ENCODE measurements around the gene PRELP. TPM values are rescaled to one million over a fixed set of nuclear protein-coding genes. Genes with fewer than 3 reads are reported as not detected.

Gene PRELP
- total RNA-seq, 1 experiment from 2014 or later, result not detected

GRCh38 chr1:203473281-203473680 is 2.3 kb upstream of the PRELP start:
- H3K9ac ChIP-seq (ENCODE audit: low read length), result no peak overlapping the region
- H3K9me2 ChIP-seq (replicated peaks; ENCODE audit: insufficient read depth, low read length), result no peaks in the 10 kb centered on the region
- 0 out of 2 replicates have a peak, but pooled peaks cover 5% of the 10 kb centered on the region for H3K4me1 ChIP-seq (ENCODE audit: low read length)
- H3K36me3 ChIP-seq (ENCODE audit: insufficient read depth, low read length), result no peaks in the 10 kb centered on the region
- no peaks in the 10 kb centered on the region for H4K20me1 ChIP-seq (ENCODE audit: insufficient read depth, low read depth, low read length)
- no peak for DNase-seq
- H3K27ac ChIP-seq (ENCODE audit: low read length), result no peak overlapping the region
- no peak overlapping the region for H3K4me3 ChIP-seq (ENCODE audit: low read length)
- H3K9me3 ChIP-seq (ENCODE audit: low read length), result no peaks in the 10 kb centered on the region
- 0 out of 2 replicates have a peak, but pooled peaks cover 3% of the 10 kb centered on the region for H3K27me3 ChIP-seq (ENCODE audit: low read length)
- H2AFZ ChIP-seq (ENCODE audit: low read length), result no peak overlapping the region
- no peaks in the 10 kb centered on the region for H3K79me2 ChIP-seq (ENCODE audit: low read length)
- H3K4me2 ChIP-seq (ENCODE audit: low read depth, low read length, poor library complexity, severe bottlenecking), result no peak overlapping the region

- Histone ChIP-seq H3K9me2 (replicated peaks; ENCODE audit: insufficient read depth, low read length) (no peaks in the 10 kb centered on the region), H3K9me3 (ENCODE audit: low read length) (no peaks in the 10 kb centered on the region)
Observed at GRCh38 chr1:203473781-203474305, 1.8 kb upstream of the PRELP start.

DNA sequence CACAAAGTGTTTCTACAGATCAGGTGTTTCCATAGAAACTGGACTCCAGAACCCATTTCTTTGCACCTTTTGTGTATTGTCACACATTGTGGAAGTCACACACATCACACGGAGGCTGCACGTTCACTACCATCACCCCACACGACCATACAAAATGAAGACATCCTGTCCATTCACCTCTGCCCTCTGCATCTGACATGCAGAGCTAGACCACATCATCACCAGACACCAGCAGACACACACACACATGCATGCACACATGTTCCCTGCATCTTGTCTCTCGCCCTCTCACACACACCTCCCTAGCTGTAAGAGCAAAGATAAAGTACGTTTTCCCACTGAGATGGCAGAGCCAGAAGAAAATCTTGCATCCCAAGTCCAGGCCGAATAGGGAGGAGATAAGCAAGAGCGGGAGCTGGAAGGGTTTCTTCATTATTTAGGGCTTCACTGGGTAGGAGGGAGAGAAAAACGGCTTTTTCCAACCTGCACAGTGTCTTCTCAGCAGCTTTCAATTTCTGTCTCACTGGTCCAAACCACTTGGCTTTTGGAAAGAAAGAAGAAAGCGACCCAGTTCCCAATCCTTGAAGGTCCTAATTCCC is 709 bp downstream of the PRELP start:
- Histone ChIP-seq H3K4me1 (ENCODE audit: low read length) (peaks cover 8% of the 10 kb centered on the region; the same call in 1 of the 2 replicates), H3K9ac (ENCODE audit: low read length) (no peak overlapping the region), H3K4me3 (ENCODE audit: low read length) (no peak overlapping the region), H3K79me2 (ENCODE audit: low read length) (no peaks in the 10 kb centered on the region), H3K27me3 (ENCODE audit: low read length) (no peaks in the 10 kb centered on the region), H3K9me2 (replicated peaks; ENCODE audit: insufficient read depth, low read length) (no peaks in the 10 kb centered on the region), H2AFZ (ENCODE audit: low read length) (no peak overlapping the region), H3K27ac (ENCODE audit: low read length) (no peak overlapping the region), H3K4me2 (ENCODE audit: low read depth, low read length, poor library complexity, severe bottlenecking) (no peak overlapping the region), H3K36me3 (ENCODE audit: insufficient read depth, low read length) (no peaks in the 10 kb centered on the region), H3K9me3 (ENCODE audit: low read length) (no peaks in the 10 kb centered on the region), H4K20me1 (ENCODE audit: insufficient read depth, low read depth, low read length) (no peaks in the 10 kb centered on the region)
- no peak for DNase-seq

More at GRCh38 chr1:203473781-203474305, 1.8 kb upstream of the PRELP start:
- Histone ChIP-seq H3K4me3 (ENCODE audit: low read length) (no peak overlapping the region), H4K20me1 (ENCODE audit: insufficient read depth, low read depth, low read length) (no peaks in the 10 kb centered on the region), H3K36me3 (ENCODE audit: insufficient read depth, low read length) (no peaks in the 10 kb centered on the region), H3K4me1 (ENCODE audit: low read length) (0 out of 2 replicates have a peak, but pooled peaks cover 5% of the 10 kb centered on the region), H3K9ac (ENCODE audit: low read length) (no peak overlapping the region), H3K4me2 (ENCODE audit: low read depth, low read length, poor library complexity, severe bottlenecking) (no peak overlapping the region), H3K27me3 (ENCODE audit: low read length) (0 out of 2 replicates have a peak, but pooled peaks cover 3% of the 10 kb centered on the region), H2AFZ (ENCODE audit: low read length) (no peak overlapping the region), H3K79me2 (ENCODE audit: low read length) (no peaks in the 10 kb centered on the region), H3K27ac (ENCODE audit: low read length) (no peak overlapping the region)
- no peak for DNase-seq

GRCh38 chr1:203477748-203478147 is 2.1 kb downstream of the PRELP start:
- no peaks in the 10 kb centered on the region for H3K79me2 ChIP-seq (ENCODE audit: low read length)
- no peak overlapping the region for H3K27ac ChIP-seq (ENCODE audit: low read length)
- no peaks in the 10 kb centered on the region for H3K27me3 ChIP-seq (ENCODE audit: low read length)
- no peaks in the 10 kb centered on the region for H3K36me3 ChIP-seq (ENCODE audit: insufficient read depth, low read length)
- H3K4me1 ChIP-seq (ENCODE audit: low read length), result peaks cover 8% of the 10 kb centered on the region; the same call in 1 of the 2 replicates
- H3K9me3 ChIP-seq (ENCODE audit: low read length), result no peaks in the 10 kb centered on the region
- no peak for DNase-seq
- no peak overlapping the region for H3K9ac ChIP-seq (ENCODE audit: low read length)
- no peak overlapping the region for H2AFZ ChIP-seq (ENCODE audit: low read length)
- no peak overlapping the region for H3K4me2 ChIP-seq (ENCODE audit: low read depth, low read length, poor library complexity, severe bottlenecking)
- no peaks in the 10 kb centered on the region for H4K20me1 ChIP-seq (ENCODE audit: insufficient read depth, low read depth, low read length)
- no peak overlapping the region for H3K4me3 ChIP-seq (ENCODE audit: low read length)
- H3K9me2 ChIP-seq (replicated peaks; ENCODE audit: insufficient read depth, low read length), result no peaks in the 10 kb centered on the region

DNA sequence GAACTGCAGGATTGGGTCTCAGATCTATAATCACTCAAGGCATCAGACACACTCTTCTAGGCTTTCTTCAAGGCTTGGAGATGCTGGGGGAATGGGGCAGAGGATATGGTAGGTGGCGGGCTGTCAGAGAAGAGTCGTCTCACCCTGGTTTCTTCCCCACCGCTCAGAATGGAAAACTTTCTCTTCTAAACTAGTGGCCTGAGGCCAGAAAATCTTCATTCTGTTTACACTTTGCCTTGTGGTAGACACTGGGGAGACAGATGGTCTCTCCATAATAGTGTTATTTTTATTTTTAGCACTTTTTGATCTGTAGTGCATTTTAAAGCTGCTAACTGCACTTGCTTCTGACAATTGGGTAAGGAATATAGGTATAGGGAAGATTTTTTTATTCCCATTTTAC is 2.6 kb downstream of the PRELP start:
- no peak overlapping the region for H3K27ac ChIP-seq (ENCODE audit: low read length)
- H3K4me2 ChIP-seq (ENCODE audit: low read depth, low read length, poor library complexity, severe bottlenecking), result no peak overlapping the region
- no peaks in the 10 kb centered on the region for H3K9me3 ChIP-seq (ENCODE audit: low read length)
- no peaks in the 10 kb centered on the region for H3K79me2 ChIP-seq (ENCODE audit: low read length)
- peaks cover 8% of the 10 kb centered on the region; the same call in 1 of the 2 replicates for H3K4me1 ChIP-seq (ENCODE audit: low read length)
- no peak overlapping the region for H3K9ac ChIP-seq (ENCODE audit: low read length)
- H3K4me3 ChIP-seq (ENCODE audit: low read length), result no peak overlapping the region
- no peaks in the 10 kb centered on the region for H4K20me1 ChIP-seq (ENCODE audit: insufficient read depth, low read depth, low read length)
- H3K9me2 ChIP-seq (replicated peaks; ENCODE audit: insufficient read depth, low read length), result no peaks in the 10 kb centered on the region
- H2AFZ ChIP-seq (ENCODE audit: low read length), result no peak overlapping the region
- H3K36me3 ChIP-seq (ENCODE audit: insufficient read depth, low read length), result no peaks in the 10 kb centered on the region
- H3K27me3 ChIP-seq (ENCODE audit: low read length), result no peaks in the 10 kb centered on the region
- no peak for DNase-seq

DNA sequence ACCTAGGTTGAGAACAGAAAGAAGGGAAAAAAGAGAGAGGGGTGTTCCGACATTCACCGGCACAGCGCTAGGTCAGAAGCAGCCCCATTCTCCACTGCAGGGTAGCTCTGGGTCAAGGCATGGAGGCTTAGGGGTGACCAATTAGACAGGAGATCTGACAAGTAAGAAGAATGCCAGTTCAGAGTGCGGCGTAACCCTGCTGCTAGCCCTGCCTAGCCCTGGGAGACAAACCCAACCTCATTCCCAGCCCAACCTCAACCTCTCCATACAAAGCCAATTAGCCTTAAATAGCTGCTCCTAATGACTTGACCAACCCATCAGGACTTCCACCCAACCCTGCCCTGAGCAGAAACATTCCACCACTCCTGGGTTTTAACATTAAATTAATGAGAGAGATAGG is 3.4 kb downstream of the PRELP start:
- H4K20me1 ChIP-seq (ENCODE audit: insufficient read depth, low read depth, low read length), result no peaks in the 10 kb centered on the region

DNA sequence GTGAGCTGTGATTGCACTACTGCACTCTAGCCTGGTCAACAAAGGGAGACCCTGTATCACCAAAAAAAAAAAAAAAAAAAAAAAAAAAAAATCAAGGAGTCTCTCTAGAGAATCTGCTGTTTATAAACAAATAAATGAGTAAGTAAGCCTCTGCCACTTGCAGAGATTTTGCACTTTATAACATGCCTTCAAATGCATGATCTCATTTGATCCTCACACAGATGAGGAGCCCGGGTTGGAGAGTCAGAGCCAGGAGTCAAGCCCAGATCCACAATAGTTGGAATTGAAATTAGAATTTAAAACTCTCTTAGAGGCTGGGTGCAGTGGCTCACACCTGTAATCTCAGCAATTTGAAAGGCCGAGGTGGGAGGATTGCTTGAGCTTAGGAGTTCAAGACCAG is 4.0 kb downstream of the PRELP start:
- Histone ChIP-seq H3K9me2 (replicated peaks; ENCODE audit: insufficient read depth, low read length) (no peaks in the 10 kb centered on the region), H3K4me1 (ENCODE audit: low read length) (peaks cover 8% of the 10 kb centered on the region; the same call in 1 of the 2 replicates), H3K9ac (ENCODE audit: low read length) (no peak overlapping the region), H3K27ac (ENCODE audit: low read length) (no peak overlapping the region), H3K4me3 (ENCODE audit: low read length) (no peak overlapping the region), H3K4me2 (ENCODE audit: low read depth, low read length, poor library complexity, severe bottlenecking) (no peak overlapping the region), H4K20me1 (ENCODE audit: insufficient read depth, low read depth, low read length) (no peaks in the 10 kb centered on the region), H3K79me2 (ENCODE audit: low read length) (no peaks in the 10 kb centered on the region), H3K36me3 (ENCODE audit: insufficient read depth, low read length) (no peaks in the 10 kb centered on the region), H2AFZ (ENCODE audit: low read length) (no peak overlapping the region), H3K27me3 (ENCODE audit: low read length) (no peaks in the 10 kb centered on the region), H3K9me3 (ENCODE audit: low read length) (no peaks in the 10 kb centered on the region)
- DNase-seq, result no peak

More for the DNA sequence above, 3.4 kb downstream of the PRELP start:
- no peak overlapping the region for H3K4me2 ChIP-seq (ENCODE audit: low read depth, low read length, poor library complexity, severe bottlenecking)
- H3K27me3 ChIP-seq (ENCODE audit: low read length), result no peaks in the 10 kb centered on the region
- no peak overlapping the region for H3K4me3 ChIP-seq (ENCODE audit: low read length)
- H3K27ac ChIP-seq (ENCODE audit: low read length), result no peak overlapping the region
- H3K9me2 ChIP-seq (replicated peaks; ENCODE audit: insufficient read depth, low read length), result no peaks in the 10 kb centered on the region
- no peak overlapping the region for H3K9ac ChIP-seq (ENCODE audit: low read length)
- DNase-seq, result no peak
- H3K9me3 ChIP-seq (ENCODE audit: low read length), result no peaks in the 10 kb centered on the region
- no peaks in the 10 kb centered on the region for H3K79me2 ChIP-seq (ENCODE audit: low read length)
- H3K4me1 ChIP-seq (ENCODE audit: low read length), result peaks cover 8% of the 10 kb centered on the region; the same call in 1 of the 2 replicates
- no peak overlapping the region for H2AFZ ChIP-seq (ENCODE audit: low read length)
- H3K36me3 ChIP-seq (ENCODE audit: insufficient read depth, low read length), result no peaks in the 10 kb centered on the region

DNA sequence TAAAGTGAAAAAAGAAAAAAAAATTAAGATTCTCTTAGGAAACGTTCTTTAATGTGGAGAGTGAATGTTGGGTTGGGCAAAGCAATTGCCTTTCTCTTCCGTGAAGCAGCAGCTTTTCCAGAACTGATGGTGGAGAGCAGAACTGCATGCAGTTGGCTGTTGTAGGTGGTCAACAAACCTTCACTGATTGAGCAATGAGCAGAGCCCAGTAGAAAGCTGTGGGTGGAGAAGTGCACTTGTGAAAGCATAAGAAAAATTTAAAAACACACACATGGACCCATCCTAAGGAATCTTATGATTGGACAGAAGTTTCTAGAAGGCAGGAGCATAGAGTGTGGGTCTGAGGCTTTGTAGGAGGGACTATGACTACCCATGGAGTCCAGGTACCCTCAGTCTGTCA is 4.5 kb downstream of the PRELP start:
- Histone ChIP-seq H3K27ac (ENCODE audit: low read length) (no peak overlapping the region), H3K4me2 (ENCODE audit: low read depth, low read length, poor library complexity, severe bottlenecking) (no peak overlapping the region), H3K9ac (ENCODE audit: low read length) (no peak overlapping the region), H3K4me1 (ENCODE audit: low read length) (peaks cover 8% of the 10 kb centered on the region; the same call in 1 of the 2 replicates), H3K27me3 (ENCODE audit: low read length) (no peaks in the 10 kb centered on the region), H3K79me2 (ENCODE audit: low read length) (no peaks in the 10 kb centered on the region), H3K9me2 (replicated peaks; ENCODE audit: insufficient read depth, low read length) (no peaks in the 10 kb centered on the region), H3K4me3 (ENCODE audit: low read length) (no peak overlapping the region), H3K36me3 (ENCODE audit: insufficient read depth, low read length) (no peaks in the 10 kb centered on the region), H4K20me1 (ENCODE audit: insufficient read depth, low read depth, low read length) (no peaks in the 10 kb centered on the region), H2AFZ (ENCODE audit: low read length) (no peak overlapping the region), H3K9me3 (ENCODE audit: low read length) (no peaks in the 10 kb centered on the region)
- DNase-seq, result no peak

All from Karpas-422 (cell line).